ENCODE results near the gene BBOX1. TPM values are rescaled to one million over a fixed set of nuclear protein-coding genes. Genes with fewer than 3 reads are reported as not detected.

The BBOX1 gene
- total and polyA plus RNA-seq, 2 donors (not counting 3 experiments of a cell fraction or from before 2014, with no cell fraction given) = not detected

DNA sequence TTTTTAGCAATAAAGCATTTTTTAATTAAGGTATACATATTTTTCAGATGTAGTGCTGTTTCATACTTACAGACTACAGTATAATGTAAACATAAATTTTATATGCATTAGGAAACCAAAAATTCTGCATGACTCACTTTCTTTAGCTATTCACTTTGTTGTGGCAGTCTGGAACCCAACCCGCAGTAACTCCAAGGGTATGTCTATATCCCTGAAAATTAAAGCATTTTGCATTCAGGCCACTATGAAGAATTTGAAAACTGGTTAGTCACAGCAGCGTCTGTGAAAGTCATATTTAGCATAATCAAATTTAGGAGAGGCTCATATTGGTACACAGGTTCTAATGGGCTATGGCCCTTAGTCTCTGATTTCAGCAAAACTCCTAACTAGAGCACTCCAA, 46.8 kb downstream of the BBOX1 start:
- FAIRE-seq = no peak

DNA sequence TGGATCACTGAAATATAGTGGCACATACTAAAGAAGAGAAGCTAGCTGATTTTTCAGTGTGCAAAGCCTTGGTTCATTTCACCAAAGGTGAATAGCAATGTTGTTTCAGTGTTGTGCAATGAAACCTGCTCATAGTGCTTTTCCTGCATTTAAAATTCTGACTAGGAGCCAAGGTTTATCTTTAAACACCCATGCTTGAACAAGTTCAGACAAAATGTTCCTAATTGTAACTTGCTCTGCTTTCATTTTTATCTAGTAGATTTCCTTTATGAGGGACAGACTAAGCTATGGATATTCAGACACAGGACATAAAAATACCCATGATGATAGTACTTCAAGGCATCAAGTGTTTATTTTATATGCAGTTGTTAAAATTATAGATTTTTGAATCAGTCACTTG, 47.7 kb downstream of the BBOX1 start:
- H3K4me2 ChIP-seq (ENCODE audit: insufficient read depth, low read length) = no peak overlapping the region
- TF ChIP-seq MYC (IDR thresholded peaks at IDR 0.05; ENCODE audit: low read depth, low read length) = no peak
- TF ChIP-seq, protein P1, sequence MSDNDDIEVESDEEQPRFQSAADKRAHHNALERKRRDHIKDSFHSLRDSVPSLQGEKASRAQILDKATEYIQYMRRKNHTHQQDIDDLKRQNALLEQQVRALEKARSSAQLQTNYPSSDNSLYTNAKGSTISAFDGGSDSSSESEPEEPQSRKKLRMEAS (IDR thresholded peaks at IDR 0.05; ENCODE audit: insufficient read depth, insufficient read length) = no peak
- TF ChIP-seq, protein P2, sequence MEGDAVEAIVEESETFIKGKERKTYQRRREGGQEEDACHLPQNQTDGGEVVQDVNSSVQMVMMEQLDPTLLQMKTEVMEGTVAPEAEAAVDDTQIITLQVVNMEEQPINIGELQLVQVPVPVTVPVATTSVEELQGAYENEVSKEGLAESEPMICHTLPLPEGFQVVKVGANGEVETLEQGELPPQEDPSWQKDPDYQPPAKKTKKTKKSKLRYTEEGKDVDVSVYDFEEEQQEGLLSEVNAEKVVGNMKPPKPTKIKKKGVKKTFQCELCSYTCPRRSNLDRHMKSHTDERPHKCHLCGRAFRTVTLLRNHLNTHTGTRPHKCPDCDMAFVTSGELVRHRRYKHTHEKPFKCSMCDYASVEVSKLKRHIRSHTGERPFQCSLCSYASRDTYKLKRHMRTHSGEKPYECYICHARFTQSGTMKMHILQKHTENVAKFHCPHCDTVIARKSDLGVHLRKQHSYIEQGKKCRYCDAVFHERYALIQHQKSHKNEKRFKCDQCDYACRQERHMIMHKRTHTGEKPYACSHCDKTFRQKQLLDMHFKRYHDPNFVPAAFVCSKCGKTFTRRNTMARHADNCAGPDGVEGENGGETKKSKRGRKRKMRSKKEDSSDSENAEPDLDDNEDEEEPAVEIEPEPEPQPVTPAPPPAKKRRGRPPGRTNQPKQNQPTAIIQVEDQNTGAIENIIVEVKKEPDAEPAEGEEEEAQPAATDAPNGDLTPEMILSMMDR (IDR thresholded peaks at IDR 0.05; ENCODE audit: extremely low read depth in 1 of 2, insufficient read depth in 1 of 2, low read depth in 1 of 2, low read length in 2 of 2) = no peak
- TF ChIP-seq JUN (IDR thresholded peaks at IDR 0.05; ENCODE audit: borderline replicate concordance, insufficient read depth, insufficient read length, low read depth) = no peak
- no peak for TF ChIP-seq EZH2 (IDR thresholded peaks at IDR 0.05; ENCODE audit: borderline replicate concordance, low read depth, low read length, severe bottlenecking)
- TF ChIP-seq GATA2 (IDR thresholded peaks at IDR 0.05; ENCODE audit: insufficient read depth, insufficient read length, low read depth, low read length) = no peak
- no peak for TF ChIP-seq POLR2AphosphoS5 (IDR thresholded peaks at IDR 0.05; ENCODE audit: insufficient read depth, low read depth, low read length)
- no peak for TF ChIP-seq FOS (IDR thresholded peaks at IDR 0.05; ENCODE audit: borderline replicate concordance, insufficient read depth, low read length)
- TF ChIP-seq POLR2A (IDR thresholded peaks at IDR 0.05; ENCODE audit: low read depth, low read length) = no peak
- H3K9ac ChIP-seq (replicated peaks; ENCODE audit: extremely low read depth, insufficient read depth, low read length) = no peak overlapping the region
- H2AFZ ChIP-seq (ENCODE audit: low read depth, low read length) = no peak overlapping the region
- DNase-seq (ENCODE audit: low read depth, low spot score) (no peak), FAIRE-seq (no peak)
- no peaks in the 10 kb centered on the region for H3K9me1 ChIP-seq (replicated peaks; ENCODE audit: control insufficient read depth, extremely low read depth, insufficient read depth, low read length)
- no peaks in the 10 kb centered on the region for H3K36me3 ChIP-seq (ENCODE audit: control insufficient read depth in 2 of 2, extremely low read depth in 1 of 2, insufficient read depth in 2 of 2, low read length in 2 of 2)
- no peak overlapping the region for H3K27ac ChIP-seq (ENCODE audit: insufficient read depth, low read depth, low read length)
- H3K4me1 ChIP-seq (ENCODE audit: control insufficient read depth, extremely low read depth, insufficient read depth, low read length) = no peaks in the 10 kb centered on the region
- no peak overlapping the region for H3K4me3 ChIP-seq (replicated peaks in 1 of 3; ENCODE audit: insufficient read depth in 1 of 3, low read depth in 1 of 3, low read length in 3 of 3)
- no peaks in the 10 kb centered on the region for H3K9me3 ChIP-seq (replicated peaks; ENCODE audit: control insufficient read depth, insufficient read depth, low read length)
- H4K20me1 ChIP-seq (replicated peaks; ENCODE audit: control insufficient read depth, extremely low read depth, insufficient read depth, low read length) = no peaks in the 10 kb centered on the region
- BruUV-seq (replicated peaks) = no TSS peak
- dilution Hi-C loops (cut with MboI; ENCODE audit: extremely low pct_ligation_motif_present, low sequenced_read_pairs) = no loop called here
- H3K79me2 ChIP-seq (ENCODE audit: control insufficient read depth, insufficient read depth, low read length) = no peaks in the 10 kb centered on the region
- H3K27me3 ChIP-seq (ENCODE audit: control insufficient read depth in 2 of 2, insufficient read depth in 2 of 2, low read length in 2 of 2) = no peaks in the 10 kb centered on the region
- ChIA-PET CTCF (no interaction called here), POLR2A (no interaction called here)
- intact Hi-C loops (cut with micrococcal nuclease) = no loop called here

More for the DNA sequence above, 46.8 kb downstream of the BBOX1 start:
- TF ChIP-seq, protein P2 (IDR thresholded peaks at IDR 0.05; ENCODE audit: extremely low read depth in 1 of 2, insufficient read depth in 1 of 2, low read depth in 1 of 2, low read length in 2 of 2) = no peak
- TF ChIP-seq POLR2A (IDR thresholded peaks at IDR 0.05; ENCODE audit: low read depth, low read length) (no peak), JUN (IDR thresholded peaks at IDR 0.05; ENCODE audit: borderline replicate concordance, insufficient read depth, insufficient read length, low read depth) (no peak), MYC (IDR thresholded peaks at IDR 0.05; ENCODE audit: low read depth, low read length) (no peak), EZH2 (IDR thresholded peaks at IDR 0.05; ENCODE audit: borderline replicate concordance, low read depth, low read length, severe bottlenecking) (no peak)
- TF ChIP-seq, protein P1 (IDR thresholded peaks at IDR 0.05; ENCODE audit: insufficient read depth, insufficient read length) = no peak
- H3K79me2 ChIP-seq (ENCODE audit: control insufficient read depth, insufficient read depth, low read length) = no peaks in the 10 kb centered on the region
- H4K20me1 ChIP-seq (replicated peaks; ENCODE audit: control insufficient read depth, extremely low read depth, insufficient read depth, low read length) = no peaks in the 10 kb centered on the region
- H3K36me3 ChIP-seq (ENCODE audit: control insufficient read depth in 2 of 2, extremely low read depth in 1 of 2, insufficient read depth in 2 of 2, low read length in 2 of 2) = no peaks in the 10 kb centered on the region
- H3K9me1 ChIP-seq (replicated peaks; ENCODE audit: control insufficient read depth, extremely low read depth, insufficient read depth, low read length) = no peaks in the 10 kb centered on the region
- DNase-seq (ENCODE audit: low read depth, low spot score) = no peak
- H3K27me3 ChIP-seq (ENCODE audit: control insufficient read depth in 2 of 2, insufficient read depth in 2 of 2, low read length in 2 of 2) = no peaks in the 10 kb centered on the region
- dilution Hi-C loops (cut with MboI; ENCODE audit: extremely low pct_ligation_motif_present, low sequenced_read_pairs) = no loop called here
- no peak overlapping the region for H3K27ac ChIP-seq (ENCODE audit: insufficient read depth, low read depth, low read length)
- no peaks in the 10 kb centered on the region for H3K9me3 ChIP-seq (replicated peaks; ENCODE audit: control insufficient read depth, insufficient read depth, low read length)
- no peak overlapping the region for H3K4me2 ChIP-seq (ENCODE audit: insufficient read depth, low read length)
- CTCF ChIA-PET = no interaction called here
- no TSS peak for BruUV-seq (replicated peaks)
- H3K9ac ChIP-seq (replicated peaks; ENCODE audit: extremely low read depth, insufficient read depth, low read length) = no peak overlapping the region
- no peak overlapping the region for H3K4me3 ChIP-seq (replicated peaks in 1 of 3; ENCODE audit: insufficient read depth in 1 of 3, low read depth in 1 of 3, low read length in 3 of 3)
- H2AFZ ChIP-seq (ENCODE audit: low read depth, low read length) = no peak overlapping the region
- intact Hi-C loops (cut with micrococcal nuclease) = no loop called here
- H3K4me1 ChIP-seq (ENCODE audit: control insufficient read depth, extremely low read depth, insufficient read depth, low read length) = no peaks in the 10 kb centered on the region
- POLR2A ChIA-PET = no interaction called here
